GM21717 (cell line): ENCODE data around the gene GTSF1L.

Experiments used
- ATAC-seq: cut with Tn5 transposase; IDR thresholded peaks from one replicate; pipeline ENCODE4 v1.9.1; 2021; ENCODE audit warnings: mild to moderate bottlenecking, moderate library complexity; ENCODE audit not compliant: unreplicated experiment

The GTSF1L gene

DNA sequence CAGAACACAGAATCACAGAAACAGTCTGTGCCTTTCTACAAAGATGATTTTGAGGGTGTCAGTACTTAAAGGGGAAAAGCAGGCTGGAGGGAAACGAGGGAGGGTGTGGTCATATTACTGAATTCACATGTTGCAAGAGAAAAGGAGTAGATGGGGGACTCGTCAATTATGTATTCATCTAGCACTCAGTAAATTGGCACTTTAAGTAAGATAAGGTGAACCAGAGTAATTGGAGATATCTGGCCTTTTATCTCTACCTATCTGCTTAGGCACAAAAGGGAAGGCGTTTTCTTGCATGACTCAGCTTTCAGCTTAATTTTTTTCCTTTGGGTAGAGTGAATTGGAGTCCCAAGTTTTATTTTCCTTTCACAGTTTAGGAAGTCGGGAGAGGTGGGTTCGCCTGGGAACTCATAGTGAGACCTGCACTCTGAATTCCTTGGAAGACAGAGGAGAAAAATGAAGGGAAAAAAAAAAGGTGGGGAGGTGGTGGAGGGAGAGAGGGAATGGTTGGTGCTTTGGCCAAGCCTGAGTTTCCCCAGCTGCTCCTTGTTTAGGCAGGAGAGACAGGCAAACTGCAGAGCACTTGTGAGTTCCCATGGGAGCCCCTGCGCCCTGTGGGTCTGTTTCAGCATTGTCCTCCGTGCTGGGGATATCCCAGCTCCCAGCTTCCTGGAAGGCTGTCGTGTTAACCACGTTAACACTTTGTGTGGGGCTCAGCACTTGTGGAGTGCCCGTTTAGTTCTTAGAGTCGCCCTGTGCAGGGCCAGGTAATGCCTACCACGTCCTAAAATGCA lies 19.7 kb upstream of the GTSF1L start:
- ATAC-seq: no peak

DNA sequence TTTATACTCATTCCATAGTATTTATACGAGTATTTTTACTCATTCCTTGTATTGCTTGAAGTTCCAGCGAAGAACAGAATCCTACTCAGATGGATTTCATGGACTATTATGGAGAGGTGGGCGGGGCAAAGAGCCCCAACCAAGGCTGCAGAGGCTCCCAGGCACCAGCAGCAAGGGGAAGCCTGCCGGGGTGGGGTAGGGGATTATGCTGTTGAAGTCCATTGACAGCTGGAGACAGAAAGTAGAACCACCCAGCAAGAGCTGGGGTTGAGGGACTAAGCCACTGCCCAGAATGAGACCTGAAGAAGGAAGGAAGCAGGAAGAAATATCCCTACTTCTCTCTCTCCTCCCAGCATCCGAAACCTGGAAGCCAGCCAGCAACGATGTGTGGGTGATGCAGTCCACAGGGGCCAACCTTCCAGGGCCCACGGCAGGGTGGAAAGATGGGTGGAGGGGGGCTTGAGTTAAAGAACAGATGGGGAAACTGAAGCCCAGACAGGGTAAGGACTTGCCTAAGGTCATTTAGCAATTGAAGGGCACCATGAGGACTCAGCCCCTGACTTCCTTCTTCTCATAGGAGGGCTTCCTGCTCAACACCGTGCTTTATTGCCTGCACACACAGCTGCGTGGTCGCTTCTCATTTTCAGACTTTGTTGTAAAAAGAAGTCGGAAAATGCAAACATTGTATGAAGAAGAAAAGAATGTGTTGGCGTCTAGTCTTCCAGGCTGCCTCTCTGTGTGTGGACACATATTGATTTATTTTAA lies 18.3 kb upstream of the GTSF1L start:
- no peak for ATAC-seq

DNA sequence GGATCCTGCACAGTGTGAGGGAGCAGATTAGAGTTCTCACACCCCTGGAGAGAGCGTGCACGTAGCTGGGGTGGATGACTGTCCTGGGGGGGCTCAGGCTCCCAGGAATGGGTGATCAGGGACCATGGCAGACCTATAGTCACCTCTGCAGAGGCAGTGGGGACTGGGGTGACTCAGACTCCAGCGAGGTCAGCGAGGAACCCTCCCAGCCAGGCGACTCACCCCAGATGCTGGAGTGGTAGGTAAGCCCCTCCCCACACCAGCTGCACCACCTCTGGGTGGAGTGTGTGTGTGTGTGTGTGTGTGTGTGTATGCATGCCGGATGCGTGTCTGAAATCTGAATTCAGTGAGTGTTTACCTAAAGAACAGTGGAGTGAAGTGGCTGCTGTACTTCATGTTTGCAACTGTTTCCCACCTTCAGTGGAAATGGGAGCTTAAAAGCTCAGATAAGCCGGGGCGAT lies 17.4 kb upstream of the GTSF1L start:
- no peak for ATAC-seq

DNA sequence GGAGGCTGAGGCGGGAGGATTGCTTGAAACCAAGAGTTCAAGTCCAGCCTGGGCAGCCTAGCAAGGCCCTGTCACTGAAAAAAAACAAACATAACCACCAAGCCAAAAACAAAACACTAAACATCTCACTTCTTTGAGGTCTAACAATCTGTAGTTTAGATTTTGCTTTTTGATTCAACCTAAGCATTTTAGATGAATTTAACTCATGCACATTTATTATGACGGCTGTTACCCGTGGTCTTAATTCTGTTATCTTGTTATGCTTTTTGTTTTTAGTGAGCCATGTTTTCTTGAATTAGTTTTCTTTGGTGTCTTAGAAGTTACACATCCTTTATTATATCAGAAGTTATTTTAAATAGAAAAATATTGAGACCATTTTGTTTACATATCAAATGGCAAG lies 13.8 kb upstream of the GTSF1L start:
- ATAC-seq: no peak

DNA sequence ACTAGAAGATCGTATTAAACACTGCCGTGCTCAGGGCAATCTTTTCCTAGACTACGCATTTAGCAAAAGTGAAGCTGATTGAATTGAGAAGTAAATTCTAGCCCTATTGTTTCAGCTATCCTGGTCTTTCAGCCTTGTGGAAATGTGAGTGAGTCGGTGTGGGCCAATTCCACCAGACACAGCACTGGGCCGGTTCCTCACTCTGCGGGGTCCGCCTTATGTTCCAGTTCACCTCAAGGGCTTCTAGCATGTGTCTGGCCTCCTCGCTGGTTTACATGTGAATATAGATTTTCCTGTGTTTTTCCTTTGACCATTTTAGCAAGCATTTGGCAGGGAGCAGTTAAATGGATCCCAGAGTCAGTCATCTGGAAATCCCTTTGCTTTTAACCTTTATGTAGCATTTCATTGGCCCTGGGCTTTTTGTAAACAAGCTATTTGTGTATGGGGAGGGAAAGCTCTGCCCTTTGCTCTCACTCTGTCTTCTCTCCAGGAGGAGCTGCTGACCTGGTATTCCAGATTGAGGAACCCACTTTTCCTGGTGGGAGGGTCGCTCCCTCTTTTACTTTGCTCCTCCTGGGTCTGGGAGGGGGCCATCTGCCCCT lies 12.4 kb upstream of the GTSF1L start:
- no peak for ATAC-seq

DNA sequence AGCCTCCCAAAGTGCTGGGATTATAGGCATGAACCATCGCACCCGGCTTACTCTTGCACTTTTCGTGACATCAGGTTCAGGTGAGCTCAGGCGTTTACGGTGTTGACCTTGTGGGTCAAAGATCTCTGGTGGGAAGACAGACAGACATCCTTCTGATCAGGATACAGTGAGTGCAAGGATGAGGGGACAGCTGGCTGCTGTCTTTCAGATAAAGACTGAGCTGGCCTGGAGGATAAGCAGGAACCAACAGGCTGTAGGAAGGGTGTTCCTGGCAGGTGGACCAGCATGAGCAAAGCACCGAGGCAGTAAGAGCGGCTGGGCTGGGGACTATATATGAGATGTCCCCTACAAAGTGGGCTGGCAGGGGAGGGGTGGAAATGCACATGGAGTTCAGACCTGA lies 11.1 kb upstream of the GTSF1L start:
- ATAC-seq: no peak

DNA sequence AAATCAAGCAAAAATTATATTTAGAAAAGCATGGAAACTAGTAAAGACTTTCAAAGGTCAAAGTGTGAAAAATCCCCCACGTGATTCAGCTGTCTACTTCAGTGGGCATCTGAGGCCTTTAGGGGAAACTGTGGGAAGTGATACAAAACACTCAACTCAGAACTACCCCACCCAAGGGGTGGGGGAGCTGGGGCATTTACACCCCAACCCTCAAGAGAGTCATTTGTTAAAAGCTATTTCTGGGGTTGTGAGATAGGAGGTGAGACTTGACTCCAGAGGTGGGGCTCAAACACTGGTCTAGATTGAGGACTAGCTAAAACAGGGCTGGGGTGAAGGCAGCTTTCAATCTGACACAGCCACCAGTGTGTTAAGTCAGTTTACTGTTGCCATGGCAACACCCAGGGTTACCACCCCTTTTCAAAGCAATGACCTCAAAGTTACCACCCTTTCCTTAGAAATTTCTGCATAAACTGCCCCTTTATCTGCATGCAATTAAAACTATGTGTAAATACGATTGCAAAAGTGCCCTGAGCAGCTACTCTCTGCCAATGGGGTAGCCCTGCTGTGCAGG lies 9.9 kb upstream of the GTSF1L start:
- peak; percentile 83 for ATAC-seq

DNA sequence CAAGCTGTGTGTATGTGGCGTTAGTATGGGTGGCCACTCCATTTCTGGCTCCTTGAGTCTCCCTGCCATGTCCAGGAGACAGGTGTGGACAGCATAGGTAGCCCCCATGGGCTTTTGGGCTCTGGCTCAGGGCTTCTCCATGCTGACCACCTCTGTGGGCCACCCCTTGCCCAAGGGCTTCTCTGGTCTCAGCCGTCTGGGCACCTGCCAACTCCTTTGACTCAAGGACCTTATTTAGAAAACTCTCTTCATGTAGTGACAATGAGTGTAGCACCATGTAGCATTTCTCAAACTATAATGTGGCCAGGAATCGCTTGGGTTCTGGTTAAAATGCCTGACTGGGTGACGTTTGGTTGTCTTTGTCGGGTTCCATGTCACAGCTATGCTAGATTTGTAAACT lies 5.1 kb upstream of the GTSF1L start:
- ATAC-seq: no peak

DNA sequence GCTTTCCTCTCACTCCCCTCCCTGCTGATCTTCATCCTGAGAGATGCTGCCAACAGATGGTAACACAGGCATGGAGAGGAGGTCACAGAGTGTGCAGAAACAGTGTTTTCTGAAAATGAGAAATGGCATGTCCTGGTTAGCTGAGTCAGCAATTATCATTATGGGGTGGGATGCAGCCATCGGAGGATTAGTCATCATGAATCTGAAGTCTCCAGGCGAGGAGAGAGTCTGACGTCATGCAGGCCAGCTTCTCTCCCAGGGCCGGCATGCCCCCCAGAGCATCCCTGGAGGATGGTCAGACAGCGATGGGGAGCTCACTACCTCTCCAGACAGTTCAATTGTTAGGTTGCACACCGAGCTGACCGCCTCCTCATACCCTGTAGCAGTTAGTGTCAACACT lies 4.7 kb upstream of the GTSF1L start:
- no peak for ATAC-seq

DNA sequence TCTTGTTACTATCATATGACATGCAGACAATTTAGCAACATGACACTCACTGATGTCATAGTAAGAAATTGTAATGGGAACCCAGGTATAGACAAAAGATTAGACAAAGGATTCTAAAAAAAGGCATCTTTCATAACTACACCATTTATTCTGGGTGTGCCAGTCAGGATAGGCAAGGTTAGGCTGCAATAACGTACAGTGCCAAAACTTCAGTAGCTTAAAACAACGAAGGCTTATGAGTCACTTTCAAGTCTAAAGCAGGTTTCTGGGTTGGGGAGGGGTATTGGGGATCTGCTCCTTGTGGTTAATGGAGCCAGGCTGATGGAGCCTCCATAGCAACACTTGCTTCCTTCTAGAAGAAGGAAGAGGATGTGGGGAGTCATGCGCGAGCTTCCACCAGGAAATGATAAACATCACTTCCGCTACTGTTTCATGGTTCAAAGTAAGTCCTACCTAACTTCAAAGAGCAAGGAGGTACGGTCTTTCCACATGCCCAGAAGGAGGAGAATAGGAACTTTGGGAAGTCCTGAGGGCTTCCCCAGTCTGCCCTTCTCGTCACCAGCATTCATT lies 2.0 kb upstream of the GTSF1L start:
- no peak for ATAC-seq

DNA sequence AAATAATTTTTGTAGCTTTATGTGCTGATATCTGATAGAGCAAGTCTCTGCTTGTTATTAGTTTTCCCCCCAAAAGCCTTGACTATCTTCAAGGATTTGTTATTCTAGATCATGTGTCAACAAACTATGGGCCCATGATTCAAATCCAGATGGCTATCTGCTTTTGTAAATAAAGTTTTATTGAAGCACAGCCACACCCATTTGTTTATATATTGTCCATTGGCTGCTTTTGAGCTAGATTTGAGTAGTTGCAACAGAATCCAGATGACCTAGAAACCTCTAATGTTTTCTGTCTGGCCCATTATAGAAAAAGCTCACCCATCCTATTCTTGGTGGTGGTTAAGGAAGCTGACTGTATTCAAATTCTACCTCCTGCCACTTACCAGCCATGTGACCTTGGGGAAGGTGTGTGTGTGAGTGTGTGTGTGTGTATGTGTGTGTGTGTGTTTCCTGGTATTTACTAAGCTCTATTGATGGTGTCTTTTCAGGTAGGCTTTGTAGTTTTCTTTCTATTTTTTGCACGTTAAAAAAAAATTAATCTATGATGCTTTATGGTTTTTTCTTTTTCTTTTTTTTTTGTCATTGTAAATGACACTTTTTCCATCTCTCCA lies 1.3 kb upstream of the GTSF1L start:
- ATAC-seq: peak; percentile 41

DNA sequence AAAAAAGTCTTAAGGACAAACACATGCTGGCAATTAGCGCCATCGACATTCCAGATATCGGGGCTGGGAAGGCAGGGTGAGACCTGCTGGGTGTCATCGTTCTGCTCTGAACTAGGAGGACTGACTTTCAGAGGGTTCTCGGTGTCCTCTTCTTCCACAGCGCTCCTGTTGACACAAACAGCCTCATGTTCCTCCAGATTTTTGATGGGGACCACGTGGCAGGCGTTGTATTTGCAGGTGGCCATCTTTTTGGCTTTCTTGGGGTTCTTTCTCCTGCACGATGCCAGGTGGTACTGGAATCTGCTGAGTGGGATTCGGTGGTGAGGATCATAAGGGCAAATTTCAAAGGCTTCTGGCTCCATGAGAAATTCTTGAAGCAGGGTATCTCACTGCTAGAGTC lies 469 bp downstream of the GTSF1L start:
- no peak for ATAC-seq

DNA sequence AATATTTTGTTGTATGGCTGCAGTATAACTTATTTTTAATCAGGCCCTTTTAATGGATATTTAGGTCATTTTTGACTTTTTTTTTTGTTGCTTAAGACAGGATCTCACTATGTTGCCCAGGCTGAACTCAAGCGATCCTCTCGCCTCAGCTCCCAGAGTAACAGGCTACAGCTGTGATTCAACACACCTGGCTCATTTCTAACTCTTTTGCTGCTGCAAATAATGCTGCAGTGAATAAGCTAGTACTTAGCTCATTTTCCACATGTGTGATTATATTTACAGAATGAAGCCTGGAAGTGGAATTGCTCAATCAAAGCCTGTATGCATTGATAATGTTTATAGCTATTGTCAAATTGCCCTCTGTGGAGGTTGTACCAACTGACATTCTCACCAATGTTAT lies 1.1 kb downstream of the GTSF1L start:
- no peak for ATAC-seq

DNA sequence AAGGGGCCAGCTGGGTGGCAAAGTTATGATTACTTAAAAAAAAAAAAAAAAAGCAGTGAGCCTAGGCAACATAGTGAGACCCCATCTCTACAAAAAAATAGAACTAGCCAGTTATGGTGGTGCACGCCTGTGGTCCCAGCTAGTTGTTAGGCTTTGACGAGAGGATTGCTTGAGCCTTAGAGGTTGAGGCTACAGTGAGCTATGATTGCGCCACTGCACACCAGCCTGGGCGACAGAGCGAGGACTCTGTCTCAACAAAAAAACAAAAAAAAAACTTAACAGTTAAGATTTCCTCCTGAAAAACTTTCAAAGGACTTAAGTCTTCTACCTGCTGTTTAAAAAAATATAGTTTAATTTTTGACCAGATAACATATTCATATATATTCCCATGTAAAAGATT lies 2.4 kb downstream of the GTSF1L start:
- ATAC-seq: no peak

DNA sequence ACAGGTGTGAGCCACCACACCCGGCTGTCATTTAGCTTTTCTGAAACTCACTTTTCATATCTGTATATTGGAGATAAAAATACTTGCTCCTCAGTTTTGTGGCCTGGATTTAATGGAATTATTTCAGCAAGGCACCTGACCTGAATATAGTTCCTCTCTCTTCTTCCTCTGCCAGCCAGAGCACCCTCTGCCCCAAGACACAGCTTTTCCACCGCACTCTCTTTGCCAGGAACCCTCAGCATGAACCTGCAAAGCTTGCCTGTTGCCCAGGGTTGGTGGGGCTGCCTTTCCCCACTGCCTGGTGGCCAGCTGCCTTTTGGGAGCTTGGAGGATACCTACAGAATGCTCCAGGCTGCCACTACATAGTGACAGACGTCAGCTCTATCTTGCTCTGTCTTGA lies 3.1 kb downstream of the GTSF1L start:
- no peak for ATAC-seq

DNA sequence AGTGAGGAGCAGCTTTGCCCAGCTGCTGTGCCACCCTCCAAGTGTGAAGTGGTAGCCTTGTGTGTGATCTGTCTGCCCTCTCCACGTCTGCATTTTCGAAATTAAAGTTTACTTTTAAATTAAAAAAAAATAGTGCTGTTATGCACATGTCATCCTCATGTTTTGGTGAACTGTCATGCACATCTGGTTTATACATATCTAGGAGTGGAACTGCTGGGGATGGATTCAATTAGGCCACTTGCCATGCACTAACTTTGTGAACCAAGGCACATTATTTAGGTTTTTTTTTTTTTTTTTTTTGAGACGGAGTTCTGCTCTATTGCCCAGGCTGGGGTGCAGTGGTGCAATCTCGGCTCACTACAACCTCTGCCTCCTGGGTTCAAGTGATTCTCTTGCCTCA lies 3.6 kb downstream of the GTSF1L start:
- ATAC-seq: no peak

DNA sequence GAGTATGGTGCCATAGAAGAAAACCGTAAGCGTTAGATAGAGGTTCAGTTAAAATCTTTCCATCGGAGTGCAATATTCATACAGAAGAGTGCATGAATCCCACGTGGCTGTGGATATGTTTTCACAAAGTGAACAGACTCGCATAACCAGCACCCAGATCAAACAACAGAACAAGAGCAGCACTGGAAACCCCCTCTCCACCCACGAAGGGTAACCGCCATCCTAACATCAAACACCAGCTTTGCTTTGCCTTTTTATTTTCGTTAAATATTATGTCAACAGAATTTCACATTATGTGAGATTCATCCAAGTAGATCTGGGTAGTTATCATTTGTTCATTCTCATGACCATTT lies 4.7 kb downstream of the GTSF1L start:
- ATAC-seq: no peak

DNA sequence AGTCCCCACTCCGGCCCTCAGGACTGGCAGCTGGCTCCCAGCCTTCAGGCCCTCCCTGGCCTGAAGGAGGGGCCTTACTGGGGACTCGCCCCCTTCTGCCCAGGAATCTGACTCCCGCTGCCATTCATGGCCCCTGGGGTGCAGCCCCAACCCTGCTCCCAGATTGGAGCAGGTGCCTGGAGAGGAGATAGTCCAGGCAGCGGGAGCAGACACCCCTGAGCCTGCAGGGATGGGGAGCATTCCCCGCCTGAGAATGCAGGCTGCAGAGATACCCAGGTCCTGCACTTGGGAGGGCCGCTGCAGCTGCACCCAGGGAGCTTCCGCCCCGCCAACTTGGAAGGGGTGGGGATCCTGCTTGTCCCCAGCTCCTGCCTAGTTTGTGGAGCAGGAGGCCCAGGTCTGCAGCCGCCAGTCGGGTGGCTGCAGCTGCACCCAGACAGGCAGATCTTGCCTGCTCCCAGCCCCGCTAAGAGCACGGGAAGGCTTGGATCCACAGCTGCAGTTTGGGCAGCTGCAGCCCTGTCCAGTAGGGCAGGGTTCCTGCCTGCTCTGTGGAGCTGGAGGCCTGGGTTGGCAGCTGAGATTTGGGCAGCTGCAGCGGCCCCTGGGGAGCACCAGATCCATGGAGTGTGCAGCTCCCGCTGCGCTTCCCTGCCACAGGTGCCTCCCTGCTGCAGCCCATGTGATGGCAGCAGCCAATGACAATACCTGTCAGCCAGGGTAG lies 5.2 kb downstream of the GTSF1L start:
- no peak for ATAC-seq

DNA sequence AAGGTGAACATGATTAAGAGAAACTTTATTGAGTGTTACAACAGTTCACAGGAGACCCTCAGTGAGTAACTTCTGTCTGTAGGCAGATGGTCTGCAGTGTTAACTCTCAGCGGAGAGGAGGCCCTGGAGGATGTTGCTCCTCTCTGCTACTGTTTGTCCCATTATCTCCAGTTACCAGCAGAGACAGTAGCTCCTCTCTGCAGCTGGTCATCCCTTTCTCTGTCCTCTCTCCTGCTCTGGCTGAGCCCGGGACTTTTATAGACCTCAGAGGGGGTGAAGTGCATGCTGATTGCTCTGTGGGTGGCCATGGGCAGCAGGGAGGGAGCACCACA lies 5.7 kb downstream of the GTSF1L start:
- no peak for ATAC-seq

DNA sequence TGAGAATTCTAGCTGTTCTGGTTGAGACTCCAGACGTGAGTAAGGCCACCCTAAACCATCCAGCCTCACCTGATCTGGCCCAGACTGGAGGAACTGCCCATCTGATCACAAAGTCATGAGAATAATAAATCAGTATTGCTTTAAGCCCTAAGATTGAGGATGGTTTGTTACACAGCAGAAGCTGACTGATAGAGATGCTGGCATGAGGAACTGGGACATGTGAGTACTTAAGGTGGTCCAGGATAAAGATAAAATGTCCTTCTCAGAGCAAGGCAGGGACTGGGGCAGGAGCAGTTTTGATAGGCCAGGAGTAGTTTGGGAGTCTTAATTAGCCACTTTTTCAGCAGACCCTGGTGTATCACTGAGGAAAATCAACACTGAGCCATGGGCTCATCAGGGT lies 6.8 kb downstream of the GTSF1L start:
- ATAC-seq: no peak

DNA sequence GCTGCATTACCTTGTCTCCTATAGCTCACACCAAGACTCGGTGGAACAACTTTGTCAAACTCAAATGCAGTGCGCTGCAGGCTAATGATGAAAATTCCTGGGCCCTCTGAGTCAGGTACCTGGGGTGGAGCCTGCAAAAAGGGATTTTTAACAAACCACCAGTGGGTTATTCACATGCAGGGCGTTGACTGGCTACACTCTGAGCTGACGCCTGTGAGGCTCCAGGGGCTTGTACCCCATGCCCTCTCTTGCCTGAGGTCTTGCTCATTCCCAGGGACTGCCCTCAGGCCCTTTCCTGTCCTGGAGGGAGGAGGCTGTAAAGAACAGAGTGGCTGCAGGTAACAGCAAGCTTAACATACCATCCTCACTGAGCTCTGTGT lies 9.2 kb downstream of the GTSF1L start:
- no peak for ATAC-seq
